HAP-1 (cell line): ENCODE measurements around the gene ABCB11.
"Not testable (repeated sequence)": the region's sequence is repeated elsewhere in the genome, so short reads cannot be mapped to it uniquely, and the experiment has no call there.

Source experiments
- DNase-seq, 2 experiments: peaks; one replicate each; pipeline ENCODE4 v3.0.0-alpha.2; 2016 to 2020; ENCODE audit warnings: low spot score in 2 of 2
- H3K27me3 ChIP-seq: fragments of 250-450 bp; sonication (Bioruptor Pico); 2 replicates; pipeline ENCODE4 v1.5.1; 2020; ENCODE audit warnings: low read depth, mild to moderate bottlenecking, moderate library complexity
- H3K36me3 ChIP-seq: fragments of 250-450 bp; sonication (Bioruptor Pico); replicated peaks from 2 replicates; pipeline ENCODE4 v1.5.1; 2020; ENCODE audit warnings: mild to moderate bottlenecking
- H3K4me1 ChIP-seq: fragments of 250-450 bp; sonication (Bioruptor Pico); 2 replicates; pipeline ENCODE4 v1.5.1; 2020; ENCODE audit warnings: mild to moderate bottlenecking
- H3K4me3 ChIP-seq: fragments of 250-450 bp; sonication (Bioruptor Pico); 2 replicates; pipeline ENCODE4 v1.5.1; 2020; ENCODE audit warnings: mild to moderate bottlenecking, moderate library complexity
- H3K9me3 ChIP-seq: fragments of 250-450 bp; sonication (Bioruptor Pico); 2 replicates; pipeline ENCODE4 v1.5.1; 2020; ENCODE audit warnings: mild to moderate bottlenecking, moderate library complexity
- in situ Hi-C: fragments of 300-500 bp; cut with MboI; formaldehyde crosslinking; loops from 3 replicates; pipeline ENCODE4 v1.14.3; 2020; ENCODE audit warnings: low sequenced_read_pairs, inconsistent platforms, mixed read lengths

ABCB11 gene

DNA sequence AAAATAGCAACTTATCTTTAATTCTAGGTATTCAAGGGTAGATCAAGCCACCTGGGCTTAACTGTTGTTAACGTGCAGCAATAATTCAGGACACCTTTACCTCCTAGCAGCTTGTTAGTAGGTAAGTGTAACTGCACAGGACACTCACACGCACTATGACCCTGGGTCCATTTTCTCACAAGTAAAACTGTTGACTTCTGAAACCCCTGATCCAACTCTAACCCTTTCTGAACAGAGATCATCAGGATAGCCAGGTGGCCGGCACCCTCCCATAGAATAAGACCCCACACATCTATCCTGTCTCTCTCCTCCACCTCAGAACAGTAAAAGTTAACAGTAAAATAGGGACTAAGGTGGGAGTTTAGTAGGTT is 141.5 kb downstream of the ABCB11 start:
- no peak for DNase-seq
- no peaks in the 10 kb centered on the region for H3K27me3 ChIP-seq
- in situ Hi-C loops = no loop called here
- no peaks in the 10 kb centered on the region for H3K9me3 ChIP-seq
- peak overlapping the region; percentile 66 for H3K4me3 ChIP-seq
- H3K4me1 ChIP-seq = peaks cover 8% of the 10 kb centered on the region; the same call in 1 of the 2 replicates
- H3K36me3 ChIP-seq = peaks cover 24% of the 10 kb centered on the region

DNA sequence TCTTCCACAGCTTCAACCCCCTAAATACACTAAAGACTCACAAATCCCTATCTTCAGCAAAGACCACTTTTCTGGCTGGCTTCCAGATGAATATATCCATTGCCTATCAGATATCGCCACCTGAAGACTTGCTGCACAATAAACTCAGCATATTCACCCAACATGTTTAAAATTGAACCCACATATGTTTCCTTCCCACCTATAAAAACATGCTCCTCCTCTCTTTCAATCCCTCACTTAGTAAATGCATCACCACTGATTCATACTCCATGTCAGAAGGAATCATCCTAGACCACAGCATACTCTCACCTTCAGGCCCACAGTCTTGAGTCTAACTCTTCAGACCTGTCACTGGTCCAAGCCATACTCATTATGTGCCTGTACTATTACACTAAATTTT is 146.1 kb downstream of the ABCB11 start:
- Histone ChIP-seq H3K4me3 (no peak overlapping the region), H3K36me3 (peaks cover 24% of the 10 kb centered on the region), H3K9me3 (no peaks in the 10 kb centered on the region), H3K4me1 (0 out of 2 replicates have a peak, but pooled peaks cover 3% of the 10 kb centered on the region), H3K27me3 (no peaks in the 10 kb centered on the region)
- in situ Hi-C loops = no loop called here
- no peak for DNase-seq

DNA sequence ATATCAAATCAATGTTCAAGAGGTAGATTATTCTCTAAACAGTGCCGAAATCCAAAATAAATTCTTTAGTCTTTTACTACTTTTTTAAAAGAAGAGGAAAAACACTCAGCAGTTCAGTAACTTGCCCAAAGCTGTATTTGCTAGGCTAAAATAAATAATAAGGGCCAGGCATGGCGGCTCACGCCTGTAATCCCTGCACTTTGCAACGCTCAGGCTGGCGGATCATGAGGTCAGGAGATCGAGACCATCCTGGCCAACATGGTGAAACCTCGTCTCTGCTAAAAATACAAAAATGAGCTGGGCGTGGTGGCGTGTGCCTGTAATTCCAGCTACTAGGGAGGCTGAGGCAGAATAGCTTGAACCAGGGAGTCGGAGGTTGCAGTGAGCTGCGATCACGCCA is 149.0 kb downstream of the ABCB11 start:
- H3K4me3 ChIP-seq, DNase-seq, H3K9me3 ChIP-seq, H3K4me1 ChIP-seq, H3K27me3 ChIP-seq, in situ Hi-C loops: not testable (repeated sequence)
- H3K36me3 ChIP-seq = peaks cover 12% of the 10 kb centered on the region

DNA sequence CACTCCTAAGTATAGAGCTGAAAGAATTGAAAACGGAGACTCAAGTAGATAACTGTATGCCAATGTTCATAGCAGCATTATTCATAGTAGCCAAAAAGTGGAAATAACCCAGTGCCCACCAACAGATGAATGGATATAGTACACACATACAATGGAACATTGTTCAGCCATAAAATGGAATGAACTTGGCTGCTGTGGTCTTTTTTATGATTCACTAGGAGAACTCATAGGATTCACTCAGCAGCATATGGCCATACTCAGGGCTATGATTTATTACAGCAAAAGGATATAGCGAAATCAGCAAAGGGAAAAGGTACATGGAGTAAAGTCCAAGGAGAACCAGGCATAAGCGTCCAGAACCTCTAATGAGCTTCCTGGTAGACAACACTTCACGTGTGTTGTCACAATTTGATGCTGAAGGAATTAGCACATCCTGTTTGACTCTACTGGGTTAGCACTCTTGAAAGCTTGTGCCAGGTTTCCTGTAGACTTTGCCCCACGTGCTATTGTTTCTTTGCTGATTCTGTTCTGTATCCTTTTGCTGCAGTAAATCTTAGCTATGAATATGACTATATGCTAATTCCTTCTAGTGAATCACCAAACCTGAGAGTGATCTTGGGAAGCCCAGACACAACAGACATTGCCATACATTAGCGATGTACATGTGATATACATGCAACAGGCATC is 156.6 kb downstream of the ABCB11 start:
- no peak overlapping the region for H3K4me3 ChIP-seq
- no peaks in the 10 kb centered on the region for H3K27me3 ChIP-seq
- in situ Hi-C loops = no loop called here
- no peaks in the 10 kb centered on the region for H3K9me3 ChIP-seq
- no peak for DNase-seq
- H3K36me3 ChIP-seq = peaks cover 18% of the 10 kb centered on the region
- H3K4me1 ChIP-seq = peaks cover 13% of the 10 kb centered on the region

DNA sequence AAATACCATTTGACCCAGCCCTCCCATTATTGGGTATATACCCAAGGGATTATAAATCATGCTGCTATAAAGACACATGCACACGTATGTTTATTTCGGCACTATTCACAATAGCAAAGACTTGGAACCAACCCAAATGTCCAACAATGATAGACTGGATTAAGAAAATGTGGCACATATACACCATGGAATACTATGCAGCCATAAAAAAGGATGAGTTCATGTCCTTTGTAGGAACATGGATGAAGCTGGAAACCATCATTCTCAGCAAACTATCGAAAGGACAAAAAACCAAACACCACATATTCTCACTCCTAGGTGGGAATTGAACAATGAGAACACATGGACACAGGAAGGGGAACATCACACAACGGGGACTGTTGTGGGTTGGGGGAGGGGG is 160.3 kb downstream of the ABCB11 start:
- H3K4me1 ChIP-seq, H3K4me3 ChIP-seq, DNase-seq, in situ Hi-C loops, H3K27me3 ChIP-seq, H3K9me3 ChIP-seq: not testable (repeated sequence)
- H3K36me3 ChIP-seq = peaks cover 18% of the 10 kb centered on the region
